ENCODE measurements around the gene CHI3L2. TPM values are rescaled to one million over a fixed set of nuclear protein-coding genes. Genes with fewer than 3 reads are reported as not detected.

The CHI3L2 gene
- total and polyA plus RNA-seq, 2 experiments from 2014 or later: 0.68 TPM; not detected in 1

DNA sequence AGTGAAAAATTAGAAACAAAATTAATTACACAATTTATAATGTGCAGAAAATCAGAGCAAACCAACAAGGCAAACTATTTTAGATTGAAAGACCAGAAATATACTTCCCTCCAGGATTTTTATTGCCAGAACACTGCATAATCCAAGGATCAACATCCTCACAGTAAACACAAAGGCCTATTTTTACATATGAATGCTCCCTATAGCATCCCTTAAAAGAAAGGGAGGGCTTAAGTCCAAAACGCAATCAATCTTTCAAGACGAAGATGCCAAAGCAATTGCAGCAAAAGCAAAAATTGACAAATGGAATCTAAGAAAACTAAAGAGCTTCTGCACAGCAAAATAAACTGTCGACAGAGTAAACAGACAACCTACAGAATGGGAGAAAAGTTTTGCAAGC, 44.6 kb downstream of the CHI3L2 start:
- peak; percentile 32 for DNase-seq (ENCODE audit: low spot score)
- Histone ChIP-seq H4K20me1 (replicated peaks; ENCODE audit: insufficient read depth) (no peaks in the 10 kb centered on the region), H3K27me3 (ENCODE audit: insufficient read depth) (no peaks in the 10 kb centered on the region), H3K79me2 (replicated peaks; ENCODE audit: insufficient read depth) (no peaks in the 10 kb centered on the region), H3K4me1 (ENCODE audit: insufficient read depth) (peaks cover 12% of the 10 kb centered on the region), H3K9me2 (ENCODE audit: insufficient read depth) (peaks cover 4% of the 10 kb centered on the region), H3F3A (replicated peaks; ENCODE audit: low read depth) (no peaks in the 10 kb centered on the region), H3K36me3 (ENCODE audit: insufficient read depth) (no peaks in the 10 kb centered on the region), H3K27ac (ENCODE audit: low read depth) (no peak overlapping the region), H3K4me2 (peak overlapping the region; percentile 18), H2AFZ (no peak overlapping the region), H3K4me3 (peak overlapping the region; percentile 15; the same call in 1 of the 2 replicates)
- Mint-ChIP-seq H3K36me3 (ENCODE audit: low read depth) (no peaks in the 10 kb centered on the region), H3K4me1 (peaks cover 16% of the 10 kb centered on the region), H3K4me3 (peak overlapping the region; percentile 62; the same call in 1 of the 3 replicates), H3K27ac (no peak overlapping the region), H3K27me3 (ENCODE audit: insufficient read depth, low read depth, poor library complexity) (peaks cover 3% of the 10 kb centered on the region), H3K9me3 (no peaks in the 10 kb centered on the region)
- TF ChIP-seq CREB1 (CRISPR knock-in tag; IDR thresholded peaks at IDR 0.05; ENCODE audit: low read depth): no peak
- TF ChIP-seq EZH2 (IDR thresholded peaks at IDR 0.05; ENCODE audit: low read depth, unreplicated experiment): no peak
- TF ChIP-seq NANOG (IDR thresholded peaks at IDR 0.05; ENCODE audit: borderline replicate concordance): no peak
- no peak for TF ChIP-seq ZNF331 (CRISPR knock-in tag; IDR thresholded peaks at IDR 0.05; ENCODE audit: low read depth)
- no peak for TF ChIP-seq STAT1 (IDR thresholded peaks at IDR 0.05; ENCODE audit: unreplicated experiment)
- TF ChIP-seq POLR2AphosphoS5 (IDR thresholded peaks at IDR 0.05; ENCODE audit: low read depth): no peak
- no peak for TF ChIP-seq ZNF114 (CRISPR knock-in tag; IDR thresholded peaks at IDR 0.05)
- no peak for TF ChIP-seq REST (IDR thresholded peaks at IDR 0.05; ENCODE audit: unreplicated experiment)
- TF ChIP-seq, protein P1, sequence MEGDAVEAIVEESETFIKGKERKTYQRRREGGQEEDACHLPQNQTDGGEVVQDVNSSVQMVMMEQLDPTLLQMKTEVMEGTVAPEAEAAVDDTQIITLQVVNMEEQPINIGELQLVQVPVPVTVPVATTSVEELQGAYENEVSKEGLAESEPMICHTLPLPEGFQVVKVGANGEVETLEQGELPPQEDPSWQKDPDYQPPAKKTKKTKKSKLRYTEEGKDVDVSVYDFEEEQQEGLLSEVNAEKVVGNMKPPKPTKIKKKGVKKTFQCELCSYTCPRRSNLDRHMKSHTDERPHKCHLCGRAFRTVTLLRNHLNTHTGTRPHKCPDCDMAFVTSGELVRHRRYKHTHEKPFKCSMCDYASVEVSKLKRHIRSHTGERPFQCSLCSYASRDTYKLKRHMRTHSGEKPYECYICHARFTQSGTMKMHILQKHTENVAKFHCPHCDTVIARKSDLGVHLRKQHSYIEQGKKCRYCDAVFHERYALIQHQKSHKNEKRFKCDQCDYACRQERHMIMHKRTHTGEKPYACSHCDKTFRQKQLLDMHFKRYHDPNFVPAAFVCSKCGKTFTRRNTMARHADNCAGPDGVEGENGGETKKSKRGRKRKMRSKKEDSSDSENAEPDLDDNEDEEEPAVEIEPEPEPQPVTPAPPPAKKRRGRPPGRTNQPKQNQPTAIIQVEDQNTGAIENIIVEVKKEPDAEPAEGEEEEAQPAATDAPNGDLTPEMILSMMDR (conservative IDR thresholded peaks at IDR 0.05; ENCODE audit: low read depth in 2 of 2): no peak
- no peak for TF ChIP-seq JUNB (IDR thresholded peaks at IDR 0.05; ENCODE audit: unreplicated experiment)
- peak; percentile 59 for ATAC-seq

DNA sequence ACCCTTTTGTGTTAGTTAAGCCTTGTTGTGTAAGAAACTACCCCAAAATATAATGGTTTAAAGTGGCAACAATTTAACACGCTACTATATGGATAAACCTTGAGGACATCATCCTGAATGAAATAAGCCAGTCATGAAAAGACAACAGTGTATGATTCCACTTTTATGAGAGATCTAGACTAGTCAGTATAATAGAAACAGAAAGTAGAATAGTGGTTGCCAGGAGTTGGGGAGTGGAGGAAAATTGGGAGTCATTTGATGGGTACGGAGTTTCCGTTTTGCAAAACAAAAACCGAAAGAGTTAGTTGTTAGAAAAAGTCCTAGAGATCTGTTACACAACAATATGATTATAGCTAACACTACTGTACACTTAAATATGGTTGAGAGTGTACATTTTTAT, 47.1 kb downstream of the CHI3L2 start:
- Mint-ChIP-seq H3K36me3 (ENCODE audit: low read depth) (no peaks in the 10 kb centered on the region), H3K4me1 (peaks cover 16% of the 10 kb centered on the region), H3K4me3 (no peak overlapping the region), H3K9me3 (no peaks in the 10 kb centered on the region), H3K27me3 (ENCODE audit: insufficient read depth, low read depth, poor library complexity) (peaks cover 6% of the 10 kb centered on the region), H3K27ac (no peak overlapping the region)
- Histone ChIP-seq H3K36me3 (ENCODE audit: insufficient read depth) (no peaks in the 10 kb centered on the region), H3K9me2 (ENCODE audit: insufficient read depth) (peaks cover 12% of the 10 kb centered on the region), H2AFZ (peak overlapping the region; percentile 80; the same call in 1 of the 2 replicates), H3K27me3 (ENCODE audit: insufficient read depth) (no peaks in the 10 kb centered on the region), H3K4me2 (no peak overlapping the region), H3K4me3 (no peak overlapping the region), H4K20me1 (replicated peaks; ENCODE audit: insufficient read depth) (no peaks in the 10 kb centered on the region), H3K4me1 (ENCODE audit: insufficient read depth) (peaks cover 12% of the 10 kb centered on the region), H3F3A (replicated peaks; ENCODE audit: low read depth) (no peaks in the 10 kb centered on the region), H3K79me2 (replicated peaks; ENCODE audit: insufficient read depth) (no peaks in the 10 kb centered on the region), H3K27ac (ENCODE audit: low read depth) (no peak overlapping the region)
- DNase-seq (ENCODE audit: low spot score): no peak
- ATAC-seq: no peak
- TF ChIP-seq REST (IDR thresholded peaks at IDR 0.05; ENCODE audit: unreplicated experiment) (no peak), POLR2AphosphoS5 (IDR thresholded peaks at IDR 0.05; ENCODE audit: low read depth) (no peak), ZNF331 (CRISPR knock-in tag; IDR thresholded peaks at IDR 0.05; ENCODE audit: low read depth) (no peak), NANOG (IDR thresholded peaks at IDR 0.05; ENCODE audit: borderline replicate concordance) (no peak), EZH2 (IDR thresholded peaks at IDR 0.05; ENCODE audit: low read depth, unreplicated experiment) (no peak)
- TF ChIP-seq, protein P2, sequence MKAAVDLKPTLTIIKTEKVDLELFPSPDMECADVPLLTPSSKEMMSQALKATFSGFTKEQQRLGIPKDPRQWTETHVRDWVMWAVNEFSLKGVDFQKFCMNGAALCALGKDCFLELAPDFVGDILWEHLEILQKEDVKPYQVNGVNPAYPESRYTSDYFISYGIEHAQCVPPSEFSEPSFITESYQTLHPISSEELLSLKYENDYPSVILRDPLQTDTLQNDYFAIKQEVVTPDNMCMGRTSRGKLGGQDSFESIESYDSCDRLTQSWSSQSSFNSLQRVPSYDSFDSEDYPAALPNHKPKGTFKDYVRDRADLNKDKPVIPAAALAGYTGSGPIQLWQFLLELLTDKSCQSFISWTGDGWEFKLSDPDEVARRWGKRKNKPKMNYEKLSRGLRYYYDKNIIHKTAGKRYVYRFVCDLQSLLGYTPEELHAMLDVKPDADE (IDR thresholded peaks at IDR 0.05): no peak

Measured in GM23338 (cell line).